Stimulated activated CD4-positive, alpha-beta T cell treated with anti-CD3 and anti-CD28 coated beads, TNF-alpha, amount 100 ng/mL, for 4 hours (primary cell): ENCODE data around the gene CRIP2.

Experiments used
- DNase-seq, 3 experiments: peaks; one replicate each; pipeline ENCODE4 v3.0.0-alpha.2; 2020; ENCODE audit warnings: low read depth in 3 of 3

The CRIP2 gene

GRCh38 chr14:105444859-105445258 is 29.8 kb upstream of the CRIP2 start:
- no peak for DNase-seq

GRCh38 chr14:105445290-105445689 is 29.3 kb upstream of the CRIP2 start:
- no peak for DNase-seq

GRCh38 chr14:105445901-105446845 is 28.4 kb upstream of the CRIP2 start:
- DNase-seq = no peak

- DNase-seq = no peak
Measured at GRCh38 chr14:105446971-105447370, 27.6 kb upstream of the CRIP2 start.

GRCh38 chr14:105447651-105448640 is 26.7 kb upstream of the CRIP2 start:
- no peak for DNase-seq

- DNase-seq = peak; percentile 41 to 49 (median 46)
Measured at GRCh38 chr14:105448706-105449111, 25.9 kb upstream of the CRIP2 start.

- DNase-seq = no peak
Measured at GRCh38 chr14:105449276-105450122, 25.1 kb upstream of the CRIP2 start.

- DNase-seq = no peak
Measured at GRCh38 chr14:105450123-105450505, 24.5 kb upstream of the CRIP2 start.

GRCh38 chr14:105450864-105451720 is 23.5 kb upstream of the CRIP2 start:
- no peak for DNase-seq

- no peak for DNase-seq
Measured at GRCh38 chr14:105452963-105453362, 21.7 kb upstream of the CRIP2 start.

- no peak for DNase-seq
Measured at GRCh38 chr14:105453847-105454246, 20.8 kb upstream of the CRIP2 start.

GRCh38 chr14:105455086-105455640 is 19.5 kb upstream of the CRIP2 start:
- no peak for DNase-seq

GRCh38 chr14:105455766-105456660 is 18.6 kb upstream of the CRIP2 start:
- DNase-seq = no peak

GRCh38 chr14:105456736-105457617 is 17.6 kb upstream of the CRIP2 start:
- DNase-seq = no peak

GRCh38 chr14:105458010-105458409 is 16.6 kb upstream of the CRIP2 start:
- DNase-seq = no peak

GRCh38 chr14:105458571-105458970 is 16.1 kb upstream of the CRIP2 start:
- DNase-seq = no peak

GRCh38 chr14:105460116-105460515 is 14.5 kb upstream of the CRIP2 start:
- DNase-seq = no peak

GRCh38 chr14:105460616-105461015 is 14.0 kb upstream of the CRIP2 start:
- DNase-seq = no peak
